ENCODE results near the gene MELK.

MELK gene

DNA sequence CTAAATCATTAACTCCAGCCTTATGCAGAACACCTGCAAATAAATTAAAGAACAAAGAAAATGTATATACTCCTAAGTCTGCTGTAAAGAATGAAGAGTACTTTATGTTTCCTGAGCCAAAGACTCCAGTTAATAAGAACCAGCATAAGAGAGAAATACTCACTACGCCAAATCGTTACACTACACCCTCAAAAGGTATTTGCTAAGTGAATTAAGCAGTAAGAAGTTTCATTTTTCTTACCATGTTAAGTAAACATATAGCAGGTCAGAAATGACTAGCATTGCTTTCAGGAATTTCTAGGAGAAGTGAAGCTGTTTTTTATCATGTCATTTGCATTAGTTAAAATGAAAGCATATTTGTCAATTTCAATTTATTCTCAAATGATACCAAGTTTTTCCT lies 92.7 kb downstream of the MELK start:
- no peaks in the 10 kb centered on the region for H3K36me3 Mint-ChIP-seq
- DNase-seq (ENCODE audit: low spot score in 2 of 2): no peak
- peaks cover 6% of the 10 kb centered on the region for H3K4me1 Mint-ChIP-seq
- ATAC-seq (ENCODE audit: low read depth): no peak
- no peak overlapping the region for H3K27ac Mint-ChIP-seq
- no peak overlapping the region for H3K4me3 Mint-ChIP-seq
- no peaks in the 10 kb centered on the region for H3K9me3 Mint-ChIP-seq
- H3K27me3 Mint-ChIP-seq: no peaks in the 10 kb centered on the region

DNA sequence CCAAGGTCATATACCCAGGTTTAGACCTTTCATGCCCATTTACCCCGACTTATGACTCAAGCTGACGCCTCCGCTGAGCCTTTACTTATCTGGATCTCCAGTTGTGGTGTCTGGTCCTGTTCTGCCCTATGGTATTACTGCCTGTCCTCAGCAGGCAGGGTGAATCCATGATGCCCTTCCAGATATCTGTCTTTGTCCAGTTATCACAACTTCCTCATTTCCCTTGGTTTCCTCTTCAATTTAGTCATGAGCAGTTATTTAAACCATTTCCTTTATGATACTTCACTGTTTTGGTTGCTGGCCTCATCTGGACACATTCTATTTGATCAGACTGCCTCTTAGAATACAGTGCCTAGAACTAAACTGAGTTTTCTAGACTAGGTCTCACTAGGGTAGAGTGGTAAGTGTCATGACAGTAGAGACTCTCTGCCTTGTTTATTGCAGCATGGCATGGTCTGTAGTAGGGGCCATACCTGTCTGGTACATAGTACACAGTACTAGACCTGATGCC lies 93.3 kb downstream of the MELK start:
- ATAC-seq (ENCODE audit: low read depth): peak; percentile 15
- Mint-ChIP-seq H3K27ac (peak overlapping the region; percentile 32), H3K36me3 (no peaks in the 10 kb centered on the region)

DNA sequence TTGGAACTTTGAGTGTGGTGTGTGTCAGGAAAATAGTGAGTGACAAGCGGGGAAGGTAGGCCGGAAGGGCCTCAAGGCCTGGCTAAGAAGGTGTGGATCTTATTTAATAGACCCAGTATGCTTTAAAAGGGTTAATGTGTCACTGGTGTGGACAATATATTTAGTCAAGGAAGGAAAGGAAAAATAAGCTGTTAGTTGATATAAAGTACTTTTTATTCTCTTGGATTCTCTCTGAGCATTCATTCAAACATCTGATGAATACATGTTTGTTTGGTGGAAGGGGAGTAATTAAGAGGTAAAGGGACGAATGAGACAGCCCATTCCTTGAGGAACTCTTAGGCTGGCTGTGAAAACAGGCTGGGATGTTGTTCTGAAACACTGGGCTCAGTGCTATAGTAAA lies 98.9 kb downstream of the MELK start:
- no peak overlapping the region for H3K4me3 Mint-ChIP-seq
- no peaks in the 10 kb centered on the region for H3K27me3 Mint-ChIP-seq
- H3K9me3 Mint-ChIP-seq: no peaks in the 10 kb centered on the region
- H3K36me3 Mint-ChIP-seq: no peaks in the 10 kb centered on the region
- peaks cover 3% of the 10 kb centered on the region for H3K4me1 Mint-ChIP-seq
- no peak overlapping the region for H3K27ac Mint-ChIP-seq
- DNase-seq (ENCODE audit: low spot score in 2 of 2) (no peak), ATAC-seq (ENCODE audit: low read depth) (no peak)

More for the DNA sequence above, 93.3 kb downstream of the MELK start:
- no peak overlapping the region for H3K4me3 Mint-ChIP-seq
- no peaks in the 10 kb centered on the region for H3K9me3 Mint-ChIP-seq
- no peak for DNase-seq (ENCODE audit: low spot score in 2 of 2)
- H3K27me3 Mint-ChIP-seq: no peaks in the 10 kb centered on the region
- H3K4me1 Mint-ChIP-seq: peaks cover 6% of the 10 kb centered on the region

DNA sequence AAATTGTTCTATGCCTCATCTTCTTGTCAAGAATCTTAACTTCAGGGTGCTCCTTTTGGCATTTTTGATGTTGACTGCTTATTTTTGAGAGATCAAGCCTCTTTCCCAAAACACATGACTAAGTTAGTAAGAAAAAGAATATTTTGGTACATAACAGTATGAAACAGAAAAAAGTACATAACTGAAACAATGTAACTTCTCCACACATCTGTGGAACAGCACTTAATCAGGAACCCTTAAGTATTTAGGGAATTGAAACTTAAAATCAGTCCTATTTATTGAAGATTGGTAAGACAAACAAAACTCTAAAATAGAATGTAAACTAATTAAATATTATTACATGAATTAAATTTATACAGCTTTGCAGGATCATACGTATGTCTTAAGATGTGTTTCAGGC lies 103.4 kb downstream of the MELK start:
- no peaks in the 10 kb centered on the region for H3K27me3 Mint-ChIP-seq
- no peaks in the 10 kb centered on the region for H3K36me3 Mint-ChIP-seq
- H3K27ac Mint-ChIP-seq: no peak overlapping the region
- H3K4me1 Mint-ChIP-seq: peaks cover 3% of the 10 kb centered on the region
- DNase-seq (ENCODE audit: low spot score in 2 of 2): no peak
- ATAC-seq (ENCODE audit: low read depth): no peak
- H3K9me3 Mint-ChIP-seq: no peaks in the 10 kb centered on the region
- no peak overlapping the region for H3K4me3 Mint-ChIP-seq

DNA sequence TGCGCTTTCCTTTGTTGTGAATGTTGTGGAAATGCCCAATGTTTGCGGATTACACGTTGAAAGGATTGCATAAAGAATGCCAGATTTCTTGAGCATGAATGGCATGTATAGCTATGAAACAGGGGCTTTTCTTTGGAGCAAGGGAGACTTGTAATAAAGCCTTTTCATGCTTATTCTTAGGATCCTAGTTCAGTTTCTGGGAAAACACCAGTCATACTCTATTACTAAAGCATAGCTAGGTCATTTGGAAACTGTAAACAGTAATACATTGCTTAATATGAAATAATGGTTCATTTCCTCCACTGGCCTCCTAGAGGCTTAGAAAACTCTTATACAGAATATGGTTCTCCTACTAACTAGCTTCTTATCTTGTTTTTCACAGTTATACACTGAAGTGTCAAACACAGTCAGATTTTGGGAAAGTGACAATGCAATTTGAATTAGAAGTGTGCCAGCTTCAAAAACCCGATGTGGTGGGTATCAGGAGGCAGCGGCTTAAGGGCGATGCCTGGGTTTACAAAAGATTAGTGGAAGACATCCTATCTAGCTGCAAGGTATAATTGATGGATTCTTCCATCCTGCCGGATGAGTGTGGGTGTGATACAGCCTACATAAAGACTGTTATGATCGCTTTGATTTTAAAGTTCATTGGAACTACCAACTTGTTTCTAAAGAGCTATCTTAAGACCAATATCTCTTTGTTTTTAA lies 104.2 kb downstream of the MELK start:
- no peak for ATAC-seq (ENCODE audit: low read depth)
- no peaks in the 10 kb centered on the region for H3K36me3 Mint-ChIP-seq
- H3K27ac Mint-ChIP-seq: no peak overlapping the region

DNA sequence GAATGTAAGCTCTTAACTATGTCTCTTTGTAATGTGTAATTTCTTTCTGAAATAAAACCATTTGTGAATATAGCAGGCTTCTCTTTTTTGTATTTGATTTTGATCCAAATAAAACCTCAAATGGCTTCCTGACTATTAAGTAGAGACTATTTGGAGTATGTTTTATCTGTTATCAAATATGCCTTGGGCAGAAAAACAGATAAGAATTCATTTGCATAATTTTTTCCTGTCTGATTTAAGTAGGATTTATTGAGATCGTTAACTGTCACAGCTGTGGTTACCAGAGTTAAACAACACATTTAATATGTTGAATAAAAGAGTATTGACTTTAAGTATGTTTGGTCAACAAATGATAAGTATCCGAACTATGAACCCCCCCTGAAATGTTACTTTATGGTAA lies 104.9 kb downstream of the MELK start:
- Mint-ChIP-seq H3K9me3 (no peaks in the 10 kb centered on the region), H3K4me3 (no peak overlapping the region), H3K27me3 (no peaks in the 10 kb centered on the region), H3K36me3 (no peaks in the 10 kb centered on the region), H3K4me1 (peaks cover 3% of the 10 kb centered on the region), H3K27ac (no peak overlapping the region)
- ATAC-seq (ENCODE audit: low read depth) (no peak), DNase-seq (ENCODE audit: low spot score in 2 of 2) (no peak)

More for the DNA sequence above, 104.2 kb downstream of the MELK start:
- no peak for DNase-seq (ENCODE audit: low spot score in 2 of 2)
- H3K4me3 Mint-ChIP-seq: no peak overlapping the region
- H3K9me3 Mint-ChIP-seq: no peaks in the 10 kb centered on the region
- no peaks in the 10 kb centered on the region for H3K27me3 Mint-ChIP-seq
- H3K4me1 Mint-ChIP-seq: peaks cover 3% of the 10 kb centered on the region

DNA sequence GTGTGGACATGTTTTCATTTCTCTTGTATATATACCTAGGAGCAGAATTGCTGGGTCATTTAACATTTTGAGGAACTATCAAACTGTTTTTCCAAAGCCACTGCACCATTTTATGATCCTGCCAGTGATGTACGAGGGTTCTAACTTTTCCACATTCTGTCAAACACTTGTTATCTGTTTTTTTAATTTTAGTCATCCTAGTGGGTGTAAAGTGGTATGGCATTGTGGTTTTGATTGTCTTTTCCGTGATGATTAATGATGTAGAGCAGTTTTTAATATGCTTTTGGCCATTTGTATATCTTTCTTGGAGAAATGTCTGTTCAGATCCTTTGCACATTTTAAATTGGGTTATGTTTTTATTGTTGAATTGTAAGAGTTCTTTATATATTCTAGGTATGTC lies 107.0 kb downstream of the MELK start:
- DNase-seq (ENCODE audit: low spot score in 2 of 2) (no peak), ATAC-seq (ENCODE audit: low read depth) (no peak)
- Mint-ChIP-seq H3K9me3 (peaks cover 3% of the 10 kb centered on the region), H3K27ac (no peak overlapping the region), H3K27me3 (no peaks in the 10 kb centered on the region), H3K36me3 (peaks cover 3% of the 10 kb centered on the region), H3K4me3 (no peak overlapping the region), H3K4me1 (peaks cover 3% of the 10 kb centered on the region)

DNA sequence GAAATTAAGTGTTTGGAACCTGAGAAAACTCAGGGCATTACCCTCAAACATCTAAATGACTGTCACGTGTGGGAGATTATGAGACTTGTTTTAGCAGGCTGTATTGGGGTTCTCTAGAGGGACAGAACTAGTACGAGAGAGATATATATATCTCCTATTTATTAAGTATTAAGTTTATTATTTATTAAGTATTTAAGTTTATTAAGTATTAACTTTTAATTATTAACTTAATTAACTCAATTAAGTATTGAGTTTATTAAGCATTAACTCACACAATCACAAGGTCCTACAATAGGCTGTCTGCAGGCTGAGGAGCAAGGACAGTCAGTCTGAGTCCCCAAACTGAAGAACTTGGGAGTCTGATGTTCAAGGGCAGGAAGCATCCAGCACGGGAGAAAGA lies 113.8 kb downstream of the MELK start:
- Mint-ChIP-seq H3K4me3 (no peak overlapping the region), H3K9me3 (peaks cover 3% of the 10 kb centered on the region), H3K36me3 (peaks cover 3% of the 10 kb centered on the region), H3K27ac (no peak overlapping the region), H3K4me1 (peaks cover 6% of the 10 kb centered on the region), H3K27me3 (no peaks in the 10 kb centered on the region)
- DNase-seq (ENCODE audit: low spot score in 2 of 2): no peak
- ATAC-seq (ENCODE audit: low read depth): no peak

DNA sequence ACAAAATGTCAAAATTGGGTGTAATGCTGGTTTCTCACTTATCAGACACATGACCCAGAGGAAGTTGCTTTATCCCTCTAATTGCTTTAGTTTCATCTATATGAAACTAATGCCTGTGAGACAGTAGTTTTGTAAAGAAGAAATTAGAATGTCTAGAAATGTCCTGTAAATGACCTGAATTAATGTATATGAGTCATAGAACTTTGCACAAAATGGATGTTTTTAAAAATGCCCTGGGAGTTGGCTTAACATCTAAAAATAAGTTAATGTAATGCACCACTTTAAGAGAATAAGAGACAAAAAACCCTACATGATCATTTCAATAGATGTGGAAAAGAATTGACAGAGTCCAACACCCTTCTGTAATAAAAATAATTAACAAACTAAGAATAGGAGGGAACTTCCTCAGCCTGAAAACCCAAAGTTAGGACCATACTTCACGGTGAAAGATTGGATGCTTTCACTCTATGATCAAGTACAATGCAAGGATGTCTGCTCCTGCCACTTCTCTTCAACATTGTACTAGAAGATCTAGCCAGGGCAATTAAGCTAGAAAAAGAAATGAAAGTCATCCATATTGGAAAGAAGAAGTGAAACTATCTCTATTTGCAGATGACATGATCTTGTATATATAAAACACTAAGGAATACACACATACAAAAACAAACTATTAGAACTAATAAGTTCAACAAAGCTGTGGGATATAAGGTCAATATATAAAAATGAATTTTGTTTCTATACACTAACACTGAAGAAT lies 117.9 kb downstream of the MELK start:
- DNase-seq (ENCODE audit: low spot score in 2 of 2): no peak
- Mint-ChIP-seq H3K9me3 (no peaks in the 10 kb centered on the region), H3K4me3 (no peak overlapping the region), H3K27me3 (no peaks in the 10 kb centered on the region), H3K27ac (no peak overlapping the region), H3K36me3 (peaks cover 2% of the 10 kb centered on the region), H3K4me1 (peaks cover 9% of the 10 kb centered on the region)
- ATAC-seq (ENCODE audit: low read depth): peak; percentile 95

DNA sequence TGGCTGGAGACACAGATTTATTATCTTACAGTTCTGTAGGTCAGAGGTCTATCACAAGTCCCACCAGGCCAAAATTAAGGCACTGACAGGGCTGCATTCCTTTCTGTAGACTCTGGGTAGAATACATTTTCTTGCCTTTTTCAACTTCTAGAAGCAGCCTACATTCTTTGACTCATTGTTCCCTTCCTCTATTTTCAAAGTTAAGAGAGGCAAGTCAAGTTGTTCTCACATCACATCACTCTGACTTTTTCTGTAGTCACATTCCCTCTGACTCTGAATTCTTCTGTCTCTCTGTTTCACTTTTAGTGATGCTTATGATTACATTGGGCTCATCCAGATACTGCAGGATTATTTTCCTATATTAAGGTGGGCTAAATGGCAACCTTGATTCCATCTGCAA lies 119.0 kb downstream of the MELK start:
- Mint-ChIP-seq H3K9me3 (peaks cover 1% of the 10 kb centered on the region), H3K27ac (no peak overlapping the region), H3K4me3 (no peak overlapping the region), H3K36me3 (peaks cover 3% of the 10 kb centered on the region), H3K27me3 (peaks cover 1% of the 10 kb centered on the region), H3K4me1 (peaks cover 9% of the 10 kb centered on the region)
- no peak for DNase-seq (ENCODE audit: low spot score in 2 of 2)
- no peak for ATAC-seq (ENCODE audit: low read depth)

DNA sequence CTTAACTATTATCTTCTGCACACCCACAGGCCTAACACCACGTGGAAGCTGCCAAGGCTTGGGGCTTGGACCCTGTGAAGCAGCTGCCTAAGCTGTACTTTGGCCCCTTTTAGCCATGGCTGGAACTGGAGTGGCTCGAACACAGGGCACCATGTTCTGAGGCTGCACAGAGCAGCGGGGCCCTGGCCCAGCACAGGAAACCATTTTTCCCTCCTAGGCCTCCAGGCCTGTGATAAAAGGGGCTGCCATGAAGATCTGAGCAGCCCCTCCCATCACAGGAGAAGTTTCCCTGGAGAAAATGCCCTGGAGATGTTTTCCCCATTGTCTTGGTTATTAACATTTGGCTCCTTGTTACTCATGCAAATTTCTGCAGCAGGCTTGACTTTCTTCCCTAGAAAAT lies 126.3 kb downstream of the MELK start:
- Mint-ChIP-seq H3K27ac (no peak overlapping the region), H3K4me1 (no peaks in the 10 kb centered on the region), H3K9me3 (peaks cover 24% of the 10 kb centered on the region), H3K36me3 (peaks cover 21% of the 10 kb centered on the region), H3K4me3 (no peak overlapping the region), H3K27me3 (peaks cover 5% of the 10 kb centered on the region)
- ATAC-seq (ENCODE audit: low read depth): no peak
- DNase-seq (ENCODE audit: low spot score in 2 of 2): no peak

DNA sequence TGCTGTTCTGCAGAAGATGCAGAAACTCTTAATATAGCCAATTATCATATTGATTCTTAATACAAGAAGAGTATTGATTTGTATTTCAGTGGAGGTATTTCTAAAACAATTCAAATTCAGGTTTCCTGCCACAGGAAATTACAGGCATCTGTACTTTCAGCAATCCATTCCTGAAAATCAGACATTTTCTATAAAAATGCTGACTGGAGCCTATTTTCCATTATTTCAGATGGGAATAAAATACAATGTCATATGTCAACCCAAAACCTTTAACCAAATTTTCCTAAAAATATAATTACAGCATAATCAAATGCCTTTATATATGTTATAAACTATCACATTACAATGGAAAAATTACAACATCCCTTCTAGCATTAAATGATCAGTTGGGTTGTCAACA lies 131.5 kb downstream of the MELK start:
- Mint-ChIP-seq H3K9me3 (peaks cover 13% of the 10 kb centered on the region), H3K4me1 (no peaks in the 10 kb centered on the region), H3K27ac (no peak overlapping the region), H3K36me3 (peaks cover 9% of the 10 kb centered on the region), H3K4me3 (no peak overlapping the region), H3K27me3 (peaks cover 8% of the 10 kb centered on the region)
- DNase-seq (ENCODE audit: low spot score in 2 of 2) (no peak), ATAC-seq (ENCODE audit: low read depth) (no peak)

DNA sequence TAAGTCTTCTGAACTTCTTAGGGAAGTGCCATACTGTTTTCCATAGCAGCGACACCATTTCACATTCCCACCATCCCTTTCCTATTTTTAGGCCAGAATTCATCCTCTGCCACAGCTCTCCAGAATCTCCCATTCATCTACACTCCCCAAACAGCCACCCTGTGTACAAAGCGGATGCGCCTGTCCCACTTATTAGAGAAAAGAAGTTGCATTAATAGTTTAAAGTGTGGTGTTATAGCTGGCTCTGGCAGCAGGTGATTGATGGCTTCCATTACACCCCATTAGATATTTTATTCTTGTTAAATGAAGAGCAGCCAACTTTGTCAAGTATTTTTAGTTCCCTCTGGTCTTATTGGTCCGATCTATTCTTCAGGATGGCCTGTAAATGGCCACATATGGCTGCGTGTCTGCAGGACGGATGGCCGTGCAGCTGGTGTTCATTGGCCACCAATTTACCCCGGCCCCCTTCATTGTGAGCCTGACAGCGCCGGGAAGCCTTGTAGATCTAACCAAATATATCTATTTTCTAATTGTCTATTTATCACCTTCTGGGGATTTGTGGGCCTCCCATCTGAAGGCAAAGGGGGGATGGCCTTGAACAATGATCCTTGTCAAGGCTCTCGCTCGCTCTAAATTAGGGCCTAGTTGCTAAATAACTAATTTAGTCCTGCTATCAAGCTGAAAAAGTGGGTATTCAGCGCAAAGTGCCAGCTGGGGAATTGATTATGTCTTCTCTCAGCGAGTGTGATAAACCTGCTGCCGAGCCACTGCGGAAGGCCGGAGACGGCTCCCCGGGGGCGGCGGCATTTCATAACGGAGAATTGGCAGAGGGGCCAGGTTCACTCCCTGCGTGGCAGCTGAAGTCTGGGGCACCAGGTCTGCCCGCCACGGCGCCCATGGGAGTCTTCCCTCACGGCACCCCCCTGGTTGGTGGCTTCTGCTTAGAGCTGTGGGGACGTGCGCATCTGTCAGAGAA lies 141.1 kb downstream of the MELK start:
- peaks cover 7% of the 10 kb centered on the region for H3K27me3 Mint-ChIP-seq
- no peak overlapping the region for H3K4me3 Mint-ChIP-seq
- no peak for ATAC-seq (ENCODE audit: low read depth)
- peaks cover 1% of the 10 kb centered on the region for H3K9me3 Mint-ChIP-seq
- no peak overlapping the region for H3K27ac Mint-ChIP-seq
- H3K4me1 Mint-ChIP-seq: no peaks in the 10 kb centered on the region
- no peaks in the 10 kb centered on the region for H3K36me3 Mint-ChIP-seq
- no peak for DNase-seq (ENCODE audit: low spot score in 2 of 2)

DNA sequence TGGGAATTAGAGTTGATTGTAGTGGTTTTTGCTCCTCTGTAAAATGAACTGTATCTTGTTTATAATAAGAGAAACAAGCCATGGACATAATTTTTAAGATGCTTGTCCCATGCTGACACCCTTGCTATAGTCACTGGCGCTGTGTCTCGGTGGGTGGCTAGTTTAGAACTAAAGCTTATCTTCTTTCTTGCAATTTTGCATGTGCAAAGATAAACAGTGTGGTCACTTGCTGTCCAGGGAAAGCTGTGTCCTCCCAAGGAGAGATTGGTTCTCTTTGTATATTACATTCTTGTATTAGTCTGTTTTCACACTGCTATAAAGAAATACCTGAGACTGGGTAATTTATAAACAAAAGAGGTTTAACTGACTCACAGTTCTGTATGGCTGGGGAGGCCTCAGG lies 143.8 kb downstream of the MELK start:
- Mint-ChIP-seq H3K4me1 (no peaks in the 10 kb centered on the region), H3K27me3 (peaks cover 7% of the 10 kb centered on the region), H3K27ac (no peak overlapping the region), H3K4me3 (no peak overlapping the region), H3K36me3 (no peaks in the 10 kb centered on the region), H3K9me3 (peaks cover 1% of the 10 kb centered on the region)
- no peak for DNase-seq (ENCODE audit: low spot score in 2 of 2)
- ATAC-seq (ENCODE audit: low read depth): no peak
